T47D (cell line): Measurements from ENCODE around the gene DCAKD.

ENCODE experiments used
- DNase-seq, 2 experiments: peaks; one replicate each; pipeline versions ENCODE4 v3.0.0 to v3.0.0-alpha.2; 2011 to 2012; ENCODE audit warnings: low read depth in 1 of 2, low spot score in 1 of 2
- JUND ChIP-seq: IDR thresholded peaks from 2 replicates; pipeline ENCODE4 v1.6.1; 2012; ENCODE audit warnings: low read depth
- in situ Hi-C: cut with HindIII; loops from 2 replicates; pipeline ENCODE4 v1.10.0; 2016; ENCODE audit warnings: low sequenced_read_pairs, low pct_unique_long_range_greater_than_20kb

The DCAKD gene, protein sequence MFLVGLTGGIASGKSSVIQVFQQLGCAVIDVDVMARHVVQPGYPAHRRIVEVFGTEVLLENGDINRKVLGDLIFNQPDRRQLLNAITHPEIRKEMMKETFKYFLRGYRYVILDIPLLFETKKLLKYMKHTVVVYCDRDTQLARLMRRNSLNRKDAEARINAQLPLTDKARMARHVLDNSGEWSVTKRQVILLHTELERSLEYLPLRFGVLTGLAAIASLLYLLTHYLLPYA

DNA sequence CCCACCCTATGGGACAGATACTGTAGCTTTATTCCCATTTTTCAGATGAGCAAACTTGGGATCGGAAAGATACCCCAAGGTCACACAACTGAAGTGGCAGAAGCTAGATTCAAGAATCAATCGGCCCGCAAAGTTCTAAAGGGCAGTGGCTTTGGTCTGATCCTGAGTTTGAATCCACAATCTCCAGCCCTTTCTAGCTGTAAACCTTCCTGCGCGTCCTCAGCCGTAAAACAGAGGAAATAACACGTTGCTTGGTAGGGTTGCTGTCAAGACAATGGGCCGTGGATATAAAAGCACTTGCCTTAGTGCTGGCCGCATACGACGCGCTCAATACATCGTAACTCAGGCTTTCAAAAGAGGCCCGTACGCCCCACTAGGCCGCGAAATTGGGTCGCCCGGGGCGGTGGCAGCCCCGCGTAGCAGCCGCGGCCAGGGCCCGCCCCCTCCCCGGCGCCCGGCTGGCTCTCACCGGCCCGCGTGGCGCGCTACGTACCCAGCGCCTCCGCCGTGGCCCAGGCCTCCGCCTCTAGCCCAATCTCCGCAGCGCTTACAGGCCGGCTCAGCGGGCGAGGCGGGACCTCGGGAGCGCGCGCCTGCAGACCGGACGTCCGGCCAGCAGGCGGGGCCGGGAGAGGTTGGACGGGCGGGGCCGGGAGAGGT, at the start of gene DCAKD:
TSS of gene DCAKD (minus strand) at position 573 of the 660 bp plus-strand sequence. CDS start 16,747 bp downstream, outside the sequence.
- TF ChIP-seq JUND, result no peak
- in situ Hi-C loops, result no loop called here
- DNase-seq, result peak; percentile 94 to 98

DNA sequence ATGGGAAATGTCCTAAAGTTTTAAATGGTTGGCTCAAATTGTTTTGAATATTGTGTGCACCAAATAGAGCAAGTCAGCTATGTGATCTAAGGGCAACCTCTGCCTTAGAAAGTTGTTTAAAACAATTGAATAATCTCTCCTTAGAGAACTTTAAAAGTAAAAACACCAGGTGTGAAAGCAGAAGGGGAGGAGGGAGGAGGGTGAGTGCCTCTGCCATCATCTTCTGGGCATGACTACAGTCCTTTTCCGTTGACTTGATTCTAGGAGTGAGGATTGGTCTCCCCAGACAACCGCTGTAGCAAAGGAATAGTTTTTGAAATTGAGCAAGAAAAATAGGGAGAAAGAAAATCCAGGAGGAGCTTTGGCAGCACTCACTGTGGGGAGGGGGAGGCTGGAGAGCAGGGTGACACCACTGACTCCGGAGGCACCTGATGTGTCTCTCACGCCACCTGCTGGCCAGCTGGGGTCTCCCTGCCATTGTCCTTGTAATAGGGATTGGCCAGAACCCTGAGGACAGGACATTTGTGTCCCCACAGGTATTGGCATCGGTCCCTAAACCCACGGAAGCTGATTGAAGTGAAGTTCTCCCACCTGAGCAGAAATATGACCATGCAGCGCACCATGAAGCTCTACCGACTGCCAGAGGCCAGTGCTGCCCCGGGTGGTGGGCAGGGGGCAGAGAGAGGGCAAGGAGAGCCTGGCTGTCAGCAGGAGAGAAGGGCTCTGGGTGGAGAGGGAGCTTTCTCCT, 47.6 kb upstream of the DCAKD start:
- no peak for TF ChIP-seq JUND
- in situ Hi-C loops, result no loop called here
- peak; percentile 89 to 94 for DNase-seq

DNA sequence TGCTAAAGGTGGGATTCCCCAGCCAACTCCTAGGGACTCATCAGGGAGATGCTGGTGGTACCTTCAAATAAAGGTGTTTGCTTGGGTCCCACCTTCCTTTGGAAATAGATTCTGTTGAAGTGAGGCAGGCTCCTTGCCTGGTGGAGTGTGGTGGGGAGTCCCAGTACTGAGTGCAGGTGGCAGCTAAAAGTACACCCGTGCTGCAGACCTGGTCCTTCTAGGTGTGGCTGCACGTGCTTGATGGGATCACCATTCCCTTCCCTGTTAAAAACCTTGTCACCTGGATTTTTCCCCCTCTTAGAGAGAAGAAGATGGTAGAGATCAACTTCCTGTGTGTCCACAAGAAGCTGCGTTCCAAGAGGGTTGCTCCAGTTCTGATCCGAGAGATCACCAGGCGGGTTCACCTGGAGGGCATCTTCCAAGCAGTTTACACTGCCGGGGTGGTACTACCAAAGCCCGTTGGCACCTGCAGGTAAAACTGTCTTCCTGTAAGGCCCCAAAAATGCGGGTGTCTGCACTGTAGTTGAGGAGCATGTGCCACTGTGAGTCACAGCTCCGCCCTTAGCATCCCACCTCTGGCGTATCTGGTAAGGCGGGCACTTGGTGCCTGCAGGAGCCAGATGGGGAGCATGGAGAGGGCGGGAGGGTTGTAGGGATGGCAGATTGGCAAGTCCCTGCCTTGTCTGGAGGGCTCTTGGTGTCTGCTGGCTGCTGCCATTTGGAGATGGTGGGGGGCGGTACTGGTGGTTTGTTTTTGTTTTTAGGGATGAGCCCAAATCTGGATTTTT, 46.8 kb upstream of the DCAKD start:
- TF ChIP-seq JUND, result no peak
- in situ Hi-C loops, result no loop called here
- no peak for DNase-seq

DNA sequence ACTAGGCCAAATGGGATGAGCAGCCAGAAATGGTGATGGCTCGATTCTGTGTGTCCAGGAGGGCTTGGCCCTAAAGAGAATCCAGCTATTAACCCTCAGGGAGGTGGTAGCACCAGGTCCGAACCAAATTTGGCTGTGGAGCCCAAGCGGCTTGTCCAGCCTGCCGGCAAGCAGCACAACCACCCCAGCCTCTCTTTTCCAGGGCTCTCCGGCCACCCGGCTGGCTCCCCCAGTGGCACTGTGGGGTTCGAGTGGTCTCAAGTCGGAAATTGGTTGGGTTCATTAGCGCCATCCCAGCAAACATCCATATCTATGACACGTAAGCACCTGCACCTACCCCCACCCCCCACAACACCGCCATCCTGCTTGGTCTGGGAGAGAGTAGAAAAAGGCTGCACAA, 45.5 kb upstream of the DCAKD start:
- in situ Hi-C loops, result no loop called here
- DNase-seq, result no peak
- TF ChIP-seq JUND, result no peak

DNA sequence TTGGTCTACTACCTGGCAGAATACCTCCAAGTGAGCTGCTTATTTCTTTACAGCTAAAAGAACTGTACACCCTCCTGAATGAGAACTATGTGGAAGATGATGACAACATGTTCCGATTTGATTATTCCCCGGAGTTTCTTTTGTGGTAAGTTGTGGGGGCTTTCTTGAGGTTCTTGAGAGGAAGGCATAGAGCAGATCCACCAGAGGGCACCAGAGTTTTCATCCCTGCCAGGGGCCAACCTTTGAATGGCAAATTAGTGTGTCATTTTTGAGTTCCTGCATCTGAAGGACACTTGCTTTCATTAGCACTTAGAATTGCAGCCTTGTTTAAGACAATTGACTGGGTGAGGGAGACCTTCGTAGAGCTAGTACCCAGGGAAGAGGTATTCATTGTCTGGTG, 44.7 kb upstream of the DCAKD start:
- in situ Hi-C loops, result no loop called here
- TF ChIP-seq JUND, result no peak
- peak; percentile 65 to 75 for DNase-seq

DNA sequence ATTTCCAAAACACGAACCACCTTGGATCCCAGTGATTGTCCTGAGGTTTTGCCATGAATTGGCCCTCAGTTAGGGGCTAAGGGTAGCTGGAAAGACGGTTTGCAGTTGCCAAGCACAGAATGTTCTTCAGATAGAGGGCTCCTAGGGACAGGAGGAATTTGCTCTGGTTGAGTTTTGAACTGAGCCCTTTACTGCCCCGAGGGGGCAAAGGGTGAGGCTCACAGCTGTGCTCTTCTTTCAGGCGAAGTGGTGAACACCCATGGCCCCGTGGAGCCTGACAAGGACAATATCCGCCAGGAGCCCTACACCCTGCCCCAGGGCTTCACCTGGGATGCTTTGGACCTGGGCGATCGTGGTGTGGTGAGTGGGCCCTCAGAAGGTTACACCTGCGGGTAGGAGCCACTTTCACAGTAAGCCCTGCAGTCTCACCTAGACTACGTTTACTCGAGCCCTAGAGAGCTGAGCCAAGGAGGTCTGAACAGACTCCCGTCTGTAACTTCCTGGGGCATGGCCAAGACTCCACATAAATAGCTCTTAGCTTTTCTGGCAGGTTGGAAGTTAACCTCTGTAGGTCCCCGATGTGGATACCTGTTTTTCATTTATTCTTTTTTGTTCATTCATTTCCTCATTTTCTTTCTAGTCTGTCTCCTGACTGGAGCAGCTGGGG, 42.1 kb upstream of the DCAKD start:
- TF ChIP-seq JUND, result no peak
- in situ Hi-C loops, result no loop called here
- DNase-seq, result no peak

DNA sequence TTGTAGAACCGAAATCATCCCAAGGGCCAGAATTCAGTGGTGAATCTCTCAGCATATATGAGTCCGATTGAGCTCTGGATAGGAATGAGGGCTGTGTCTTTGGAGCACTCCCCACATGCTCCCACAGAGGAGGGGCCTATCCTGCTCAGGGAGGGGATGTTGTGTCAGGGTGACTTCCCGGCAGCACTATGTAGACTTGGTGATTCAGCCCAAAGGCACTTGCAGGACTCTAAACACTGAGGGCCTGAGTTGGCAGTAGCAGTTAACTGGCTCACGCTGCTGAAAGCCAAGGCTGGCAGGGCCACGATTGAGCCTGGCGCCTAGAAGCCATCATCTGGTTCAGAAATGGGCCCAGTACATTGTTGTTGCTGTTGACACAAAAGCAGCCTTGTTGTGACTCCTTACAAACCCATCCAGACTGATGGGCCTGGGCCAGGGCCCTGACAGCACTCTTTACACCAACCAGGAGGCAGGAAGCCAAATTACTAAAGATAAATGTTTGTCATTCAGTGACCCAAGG, 41.5 kb upstream of the DCAKD start:
- TF ChIP-seq JUND, result no peak
- peak in 1 of 2 experiments; percentile 63 for DNase-seq
- in situ Hi-C loops, result no loop called here

DNA sequence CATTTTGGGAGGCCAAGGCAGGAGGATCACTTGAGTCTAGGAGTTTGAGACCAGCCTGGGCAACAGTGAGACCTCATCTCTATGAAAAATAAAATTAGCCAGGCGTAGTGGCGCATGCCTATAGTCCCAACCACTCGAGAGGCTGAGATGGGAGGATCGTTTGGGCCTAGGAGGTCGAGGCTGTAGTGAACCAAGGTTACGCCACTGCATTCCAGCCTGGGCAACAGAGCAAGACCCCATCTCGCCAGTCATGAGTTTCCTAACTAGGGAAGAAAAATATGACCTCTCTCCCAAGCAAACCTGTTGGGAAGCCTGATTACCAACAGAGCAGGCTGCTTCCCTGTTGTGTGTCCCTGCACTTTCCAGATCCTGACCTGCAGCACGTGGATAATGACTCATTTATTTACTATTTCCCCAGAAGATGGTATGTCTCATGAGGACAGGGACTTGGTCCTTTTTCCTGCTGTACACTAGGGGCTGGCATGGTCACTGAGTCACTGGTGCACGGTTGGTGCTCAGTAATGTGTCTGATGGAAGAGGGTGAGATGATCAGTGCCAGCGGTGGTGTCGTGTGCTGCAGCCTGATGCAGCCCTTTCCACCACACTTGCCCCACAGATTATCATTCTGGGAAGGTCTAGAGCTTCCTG, 40.5 kb upstream of the DCAKD start:
- in situ Hi-C loops, result no loop called here

DNA sequence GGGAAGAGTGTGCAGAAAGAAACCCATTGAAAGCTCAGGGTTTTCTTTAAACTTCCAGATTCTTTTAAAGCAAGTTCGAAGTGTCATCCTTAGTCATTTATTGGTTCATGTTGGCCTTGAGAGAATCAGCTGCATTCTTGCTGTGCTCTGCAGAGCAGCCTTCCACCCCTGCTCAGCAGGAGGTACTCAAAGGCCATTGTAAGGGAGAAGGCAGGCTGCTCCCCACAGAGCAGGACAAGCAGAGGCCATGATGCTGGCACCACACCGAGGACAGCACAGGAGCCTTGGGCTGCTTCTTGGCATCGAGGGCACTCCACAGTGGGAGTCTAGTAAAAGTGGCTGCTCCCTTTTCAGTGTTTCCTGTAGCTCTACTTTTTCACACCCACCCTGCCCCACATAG, 39.3 kb upstream of the DCAKD start:
- DNase-seq, result no peak
- TF ChIP-seq JUND, result no peak
- in situ Hi-C loops, result no loop called here

More for the DNA sequence above, 40.5 kb upstream of the DCAKD start:
- DNase-seq, result no peak
- TF ChIP-seq JUND, result no peak

DNA sequence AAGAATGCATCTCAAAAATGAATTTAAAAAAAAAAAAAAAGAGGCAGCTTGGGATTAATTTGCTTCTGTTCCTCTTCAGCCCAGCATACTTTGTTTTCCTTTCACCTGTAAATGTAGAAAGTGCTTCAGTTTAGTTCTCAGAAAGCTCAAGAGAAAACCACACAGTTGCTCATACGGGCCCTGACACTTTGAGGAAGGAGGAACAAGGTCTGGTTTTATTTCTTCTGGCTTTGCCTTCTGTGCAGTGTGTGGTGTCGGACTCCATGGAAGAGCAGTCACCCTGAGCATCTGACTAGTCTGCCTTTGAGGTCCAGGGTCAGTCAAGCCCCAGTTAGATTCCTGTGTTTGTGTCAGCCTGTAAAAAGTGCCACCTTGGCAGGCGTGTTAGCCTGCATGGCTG, 37.3 kb upstream of the DCAKD start:
- in situ Hi-C loops, result no loop called here
- TF ChIP-seq JUND, result no peak
- no peak for DNase-seq

DNA sequence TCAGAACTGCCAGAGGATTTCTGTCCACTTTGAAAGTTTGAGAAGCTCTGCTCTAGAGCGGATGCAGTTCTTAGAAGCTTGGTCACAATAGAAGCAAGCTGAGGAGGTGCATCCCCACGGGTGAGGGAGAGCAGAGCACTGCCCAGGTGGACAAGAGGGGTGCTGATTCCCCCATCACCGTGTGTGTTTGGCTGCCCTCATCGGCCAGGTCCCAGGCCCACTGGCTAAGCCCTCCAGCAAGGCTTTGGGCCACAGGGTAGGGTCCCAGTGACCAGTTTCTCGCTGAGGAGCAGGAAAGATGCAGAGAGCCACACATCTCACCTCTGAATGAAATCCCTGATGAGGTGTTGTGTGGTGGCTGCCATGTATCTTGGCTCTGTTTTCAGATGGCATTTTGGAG, 36.5 kb upstream of the DCAKD start:
- DNase-seq, result no peak
- in situ Hi-C loops, result no loop called here
- no peak for TF ChIP-seq JUND
